Posterior vena cava (tissue), 2 donors: ENCODE results near the gene NFIA. TPM values are rescaled to one million over a fixed set of nuclear protein-coding genes. Genes with fewer than 3 reads are reported as not detected.

ENCODE experiments used
- DNase-seq: peaks from one replicate; pipeline ENCODE4 v3.0.0-alpha.2; 2020; ENCODE audit warnings: low spot score
- intact Hi-C, 2 donors: fragments of 100-400 bp; cut with DNase I; formaldehyde crosslinking; loops; one replicate each; pipeline versions ENCODE4 v1.14.1 to v1.14.2; 2022 to 2023
- total RNA-seq, 2 donors: library from RNA; stranded (reverse); fragmentation: NEBNext Ultra II Directional; extraction: Animal tissue kit (Norgen Biotek cat#: 25700); gene quantifications; one replicate each; pipeline ENCODE4 v1.2.1, GENCODE V29; 2021
- donor health status: DM: yes; HTN: yes; CAD: no.
- donor health status: DM: yes; HTN: yes; CAD: no.

Gene NFIA
- total RNA-seq, 2 donors from 2014 or later: 117 to 183 TPM

DNA sequence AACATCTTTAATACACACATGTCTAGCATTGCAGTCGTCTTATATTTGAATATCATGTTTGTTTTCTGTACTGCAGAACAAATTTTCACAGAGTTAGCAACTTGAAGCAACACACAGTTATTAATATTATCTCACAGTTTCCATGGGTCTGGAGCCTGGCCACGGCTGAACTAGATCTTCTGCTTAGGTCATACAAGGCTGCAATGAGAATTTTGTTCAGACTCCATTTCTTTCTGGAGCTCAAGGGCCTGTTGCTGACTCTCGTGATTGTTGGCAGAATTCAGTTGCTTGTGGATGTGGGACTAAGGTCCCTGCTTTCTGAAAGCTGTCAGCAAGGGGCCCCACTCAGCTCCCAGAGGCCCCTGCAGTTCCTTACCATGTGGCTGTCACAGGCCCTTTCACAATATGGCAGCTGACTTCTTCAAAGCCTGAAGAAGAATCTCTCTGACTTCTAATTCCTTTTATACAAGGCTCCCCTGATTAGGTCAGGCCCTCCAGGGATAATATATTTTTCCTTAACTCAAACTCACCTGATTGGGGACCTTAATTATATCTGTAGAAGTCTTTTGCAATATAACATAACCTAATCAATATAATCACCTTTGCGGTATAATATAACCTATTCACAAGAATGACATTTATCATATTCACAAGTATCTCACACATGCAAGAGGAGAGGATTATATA lies 296.3 kb downstream of the NFIA start:
- intact Hi-C loops: no loop called here
- DNase-seq: no peak

DNA sequence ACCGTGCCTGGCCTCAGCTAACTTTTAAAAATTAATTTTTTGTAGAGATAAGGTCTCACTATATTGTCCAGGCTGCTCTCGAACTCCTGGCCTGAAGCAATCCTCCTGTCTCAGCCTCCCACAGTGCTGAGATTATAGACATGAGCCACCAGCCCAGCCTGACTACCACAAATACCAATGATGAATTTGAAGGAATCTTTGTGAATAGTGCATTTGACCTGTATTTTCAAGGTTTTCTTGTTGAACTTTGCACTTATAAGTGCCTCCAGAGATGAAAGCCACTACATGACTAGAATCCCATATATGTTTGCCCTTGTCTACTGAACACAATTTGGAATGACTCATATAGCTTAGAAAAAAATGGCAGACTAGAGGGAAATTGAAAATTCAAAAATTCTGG lies 297.3 kb downstream of the NFIA start:
- intact Hi-C loops: no loop called here
- DNase-seq: no peak

GRCh38 chr1:61380561-61380960 lies 298.2 kb downstream of the NFIA start:
- intact Hi-C loops: no loop called here
- no peak for DNase-seq

- intact Hi-C loops: no loop called here
- no peak for DNase-seq
Observed at GRCh38 chr1:61386323-61386722, 304.0 kb downstream of the NFIA start.

DNA sequence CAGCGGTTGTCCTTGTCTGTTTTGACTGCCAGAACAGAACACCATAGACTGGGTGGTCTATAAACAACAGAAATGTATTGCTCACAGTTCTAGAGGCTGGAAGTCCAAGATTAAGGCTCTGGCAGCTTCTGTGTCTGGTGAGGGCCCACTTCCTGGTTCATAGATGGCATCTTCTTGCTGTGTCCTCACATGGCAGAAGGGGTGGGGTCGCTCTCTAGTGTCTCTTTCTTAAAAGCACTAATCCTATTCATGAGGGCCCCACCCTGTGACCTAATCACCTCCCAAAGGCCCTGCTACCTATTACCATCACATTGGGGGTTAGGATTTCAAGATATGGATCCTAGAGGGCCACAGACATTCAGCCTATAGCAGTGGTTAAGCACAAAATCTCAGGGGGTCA lies 304.4 kb downstream of the NFIA start:
- no peak for DNase-seq
- intact Hi-C loops: no loop called here

DNA sequence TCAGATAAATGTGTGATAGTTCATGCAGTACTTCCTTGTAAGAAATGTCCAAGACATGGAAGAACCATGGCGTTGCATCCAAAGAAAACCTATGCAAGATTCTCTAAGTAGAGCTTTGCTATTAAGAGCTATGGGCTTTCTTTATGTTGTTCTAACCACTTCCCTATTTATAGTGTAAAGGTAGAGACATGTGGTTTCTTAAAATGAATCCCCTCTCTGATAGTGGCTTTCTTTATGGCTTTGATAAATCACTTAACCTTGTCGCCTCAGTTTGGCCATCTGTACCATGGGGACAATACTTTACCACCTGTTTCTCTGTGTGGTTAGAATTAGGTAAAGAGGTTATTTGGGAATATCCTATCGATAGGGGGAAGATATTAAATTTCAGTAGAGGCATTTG lies 305.5 kb downstream of the NFIA start:
- intact Hi-C loops: no loop called here
- no peak for DNase-seq

- DNase-seq: no peak
- intact Hi-C loops: no loop called here
Observed at GRCh38 chr1:61388566-61388965, 306.2 kb downstream of the NFIA start.

- no peak for DNase-seq
- intact Hi-C loops: no loop called here
Observed at GRCh38 chr1:61389194-61389925, 307.0 kb downstream of the NFIA start.

- DNase-seq: no peak
- intact Hi-C loops: no loop called here
Observed at GRCh38 chr1:61389926-61390845, 307.8 kb downstream of the NFIA start.

- intact Hi-C loops: no loop called here
- no peak for DNase-seq
Observed at GRCh38 chr1:61391730-61392129, 309.4 kb downstream of the NFIA start.

- intact Hi-C loops: no loop called here
- DNase-seq: no peak
Observed at GRCh38 chr1:61392409-61393242, 310.3 kb downstream of the NFIA start.

- no peak for DNase-seq
- intact Hi-C loops: no loop called here
Observed at GRCh38 chr1:61393575-61393974, 311.2 kb downstream of the NFIA start.

DNA sequence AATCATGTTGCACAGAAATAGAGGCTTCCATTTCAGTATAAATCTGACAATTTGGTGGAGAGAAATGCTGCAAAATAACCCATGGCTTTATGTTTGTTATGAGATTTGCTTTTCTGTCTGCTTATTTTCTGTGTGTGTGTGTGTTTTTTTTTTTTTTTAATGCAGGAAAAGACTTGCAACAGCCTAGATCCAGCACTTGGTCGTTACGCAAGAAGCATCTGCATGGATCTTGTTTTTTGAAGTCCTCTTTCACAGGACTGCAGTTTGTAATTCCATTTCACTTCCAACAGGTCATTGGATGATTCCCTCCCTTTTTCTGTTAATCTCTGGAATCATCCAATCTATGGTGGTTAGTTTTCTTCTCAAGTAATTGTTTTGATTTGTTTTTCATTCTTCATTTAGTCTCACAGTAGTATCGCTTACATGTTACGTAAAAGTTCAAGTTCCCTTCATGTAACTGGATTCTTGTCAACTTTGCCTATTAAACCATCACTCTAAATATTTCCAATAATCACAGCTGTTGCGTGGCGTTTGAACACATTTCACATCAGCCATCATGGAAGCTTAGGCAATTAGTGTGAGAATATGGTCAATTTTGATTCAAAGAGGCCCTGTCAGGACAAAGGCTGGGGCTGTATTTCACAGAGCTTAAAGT lies 312.9 kb downstream of the NFIA start:
- intact Hi-C loops: loop anchor here in 1 of 2 donors (1.0 kb wide), 1 partner anchor 15 kb away; no protein-coding TSS in a partner anchor
- DNase-seq: no peak

DNA sequence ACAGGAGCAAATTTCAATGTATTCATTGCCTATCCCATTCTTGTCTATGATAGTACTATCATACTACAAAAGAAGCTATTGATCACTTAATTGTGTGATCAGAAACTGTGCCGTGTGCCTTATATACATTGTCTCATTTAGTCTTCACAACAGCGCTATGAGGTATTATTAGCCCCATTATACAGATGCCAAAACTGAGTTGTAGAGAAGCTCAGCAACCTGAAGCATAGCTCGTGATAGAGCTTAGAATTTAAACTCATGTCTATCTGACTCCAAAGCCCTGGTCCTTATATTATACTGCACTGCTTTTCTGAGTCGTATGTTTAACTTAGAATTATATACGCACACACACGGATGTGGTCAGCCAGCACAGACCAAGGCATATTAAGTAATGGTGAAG lies 315.1 kb downstream of the NFIA start:
- no peak for DNase-seq
- intact Hi-C loops: no loop called here

DNA sequence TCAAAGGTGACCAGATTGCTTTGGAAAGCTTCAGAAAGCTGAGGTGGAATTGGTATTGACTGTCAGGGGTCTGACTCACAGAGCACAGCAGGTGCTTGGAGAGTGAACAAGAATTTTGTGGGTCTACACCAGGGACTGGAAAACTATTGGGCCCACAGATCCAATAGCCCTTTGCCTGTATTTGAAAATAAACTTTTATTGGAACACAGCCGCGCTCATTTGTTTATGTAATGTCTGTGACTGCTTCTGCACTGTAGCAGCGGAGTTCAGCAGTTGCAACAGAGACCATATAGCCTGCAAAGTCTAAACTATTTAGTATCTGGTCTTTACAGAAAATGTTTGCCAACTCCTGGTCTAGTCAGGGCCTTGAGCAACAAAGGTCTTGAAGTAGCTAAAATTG lies 315.6 kb downstream of the NFIA start:
- no peak for DNase-seq
- intact Hi-C loops: no loop called here

DNA sequence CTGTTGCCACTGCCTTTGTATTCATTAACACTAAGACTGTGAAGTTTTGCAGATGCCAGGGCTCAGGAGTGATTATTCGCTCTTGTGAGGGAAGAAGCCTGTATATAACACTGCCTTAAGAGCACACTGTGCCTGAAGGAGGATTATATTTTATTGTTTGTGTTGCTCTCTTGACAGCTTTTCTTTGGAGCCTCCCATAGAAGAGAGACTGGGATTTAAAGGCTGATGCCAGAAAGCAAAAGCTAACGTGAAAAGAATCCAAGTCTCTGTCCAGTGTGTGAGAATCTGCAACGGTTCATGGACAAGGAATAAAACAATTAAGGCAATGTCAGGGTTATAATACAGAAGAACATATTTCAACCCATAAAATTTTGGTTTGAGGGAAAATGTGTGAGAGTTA lies 316.8 kb downstream of the NFIA start:
- no peak for DNase-seq
- intact Hi-C loops: no loop called here

DNA sequence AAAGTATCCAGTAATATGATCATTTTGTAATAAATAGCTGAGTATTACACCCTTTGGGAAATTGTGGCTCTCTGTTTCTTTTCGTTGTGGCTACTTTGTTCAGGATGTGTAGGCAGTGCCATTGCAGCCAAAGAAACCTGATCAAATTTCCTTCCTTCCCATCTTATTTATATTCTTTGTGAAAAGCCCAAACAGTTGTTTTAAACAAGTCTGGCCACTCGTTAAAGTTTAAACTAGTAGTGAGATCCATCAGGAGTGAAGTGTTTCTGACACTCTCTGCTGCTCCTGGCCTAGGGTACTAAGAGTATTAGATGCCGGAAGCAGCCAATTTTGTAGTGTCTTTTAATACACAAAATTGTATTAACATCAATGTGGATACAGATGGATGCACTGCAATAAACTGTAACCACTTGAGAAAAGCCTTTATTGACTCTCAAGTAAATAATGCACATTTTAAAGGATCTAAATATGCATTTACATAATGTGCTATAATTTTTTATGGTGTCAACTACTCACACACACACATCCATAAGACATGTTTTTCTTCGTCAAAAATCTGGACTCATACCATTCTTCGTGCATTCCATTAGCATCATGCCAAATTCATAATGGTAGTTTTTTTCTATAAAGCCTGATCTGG lies 317.9 kb downstream of the NFIA start:
- intact Hi-C loops: no loop called here
- DNase-seq: no peak

DNA sequence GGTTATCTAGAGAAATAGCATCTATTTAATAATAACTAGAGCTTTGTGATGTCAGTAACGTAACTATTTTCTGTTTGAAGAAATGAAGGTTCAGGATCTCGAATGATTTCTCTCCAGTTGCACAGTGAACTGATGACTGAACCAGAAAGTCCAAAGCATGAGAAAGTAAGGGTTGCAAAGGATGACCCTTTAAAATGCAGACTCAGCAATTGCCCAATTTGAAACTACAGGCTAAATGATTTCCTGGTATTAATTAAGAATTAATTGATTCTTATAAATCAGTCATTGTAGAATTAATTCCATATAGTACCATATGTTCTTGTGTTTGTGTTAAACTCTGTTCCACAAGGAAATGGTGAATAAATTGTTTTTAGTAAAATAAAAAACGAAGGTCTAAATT lies 318.6 kb downstream of the NFIA start:
- no peak for DNase-seq
- intact Hi-C loops: no loop called here
